Measurements from ENCODE around the gene FEM1C. TPM values are rescaled to one million over a fixed set of nuclear protein-coding genes. Genes with fewer than 3 reads are reported as not detected.

The FEM1C gene, protein sequence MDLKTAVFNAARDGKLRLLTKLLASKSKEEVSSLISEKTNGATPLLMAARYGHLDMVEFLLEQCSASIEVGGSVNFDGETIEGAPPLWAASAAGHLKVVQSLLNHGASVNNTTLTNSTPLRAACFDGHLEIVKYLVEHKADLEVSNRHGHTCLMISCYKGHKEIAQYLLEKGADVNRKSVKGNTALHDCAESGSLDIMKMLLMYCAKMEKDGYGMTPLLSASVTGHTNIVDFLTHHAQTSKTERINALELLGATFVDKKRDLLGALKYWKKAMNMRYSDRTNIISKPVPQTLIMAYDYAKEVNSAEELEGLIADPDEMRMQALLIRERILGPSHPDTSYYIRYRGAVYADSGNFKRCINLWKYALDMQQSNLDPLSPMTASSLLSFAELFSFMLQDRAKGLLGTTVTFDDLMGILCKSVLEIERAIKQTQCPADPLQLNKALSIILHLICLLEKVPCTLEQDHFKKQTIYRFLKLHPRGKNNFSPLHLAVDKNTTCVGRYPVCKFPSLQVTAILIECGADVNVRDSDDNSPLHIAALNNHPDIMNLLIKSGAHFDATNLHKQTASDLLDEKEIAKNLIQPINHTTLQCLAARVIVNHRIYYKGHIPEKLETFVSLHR
- total RNA-seq, result 5.4 and 8.1 TPM in 2 replicates

DNA sequence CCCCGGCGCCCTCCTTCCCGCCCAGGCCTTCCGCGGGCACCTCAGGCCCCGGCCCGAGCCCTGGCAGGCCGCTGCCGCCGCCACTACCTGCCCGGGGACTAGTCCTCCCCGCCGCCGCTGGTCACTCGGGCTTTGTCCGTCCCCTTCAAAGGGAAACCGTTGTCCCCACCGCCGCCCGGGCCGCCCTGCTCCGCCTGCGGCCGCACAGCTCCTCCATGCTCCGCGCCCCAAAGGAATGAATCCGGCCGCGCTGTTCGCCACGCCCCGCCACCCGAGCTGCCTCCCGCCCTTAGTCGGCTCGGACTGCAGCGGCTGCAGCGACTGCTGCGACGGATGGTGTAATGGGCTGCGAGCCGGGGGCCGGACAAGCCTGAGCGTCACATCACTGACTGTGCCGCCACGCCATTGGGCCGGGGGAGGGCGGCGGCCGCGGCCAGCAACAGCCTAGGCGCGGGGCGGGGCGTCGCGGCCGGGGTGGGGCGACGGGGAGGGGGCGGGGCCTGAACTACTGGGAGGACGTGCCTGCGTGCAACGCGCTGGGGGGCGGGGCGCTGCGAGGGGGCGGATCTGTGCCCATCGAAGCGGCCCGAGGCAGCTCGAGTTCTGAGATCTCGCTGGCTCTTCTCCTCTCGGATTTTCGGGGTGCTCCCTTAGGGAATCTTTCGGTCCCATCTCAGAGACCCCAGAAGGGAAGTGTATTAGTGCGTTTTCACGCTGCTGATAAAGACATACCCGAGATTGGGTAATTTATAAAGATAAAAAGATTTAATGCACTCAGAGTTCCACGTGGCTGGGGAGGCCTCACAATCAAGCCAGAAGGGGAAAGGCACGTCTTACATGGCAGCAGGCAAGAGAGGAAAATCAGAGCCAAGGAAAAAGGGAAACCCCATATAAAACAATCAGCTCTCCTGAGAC is at the start of gene FEM1C:
FEM1C (minus strand) TSS at position 340 of the 915 bp plus-strand sequence. CDS start 1,282 bp downstream, outside the sequence.

Other genes starting within 250 kb of the FEM1C start
- gene CCDC112, start 248.1 kb downstream of the FEM1C start, total RNA-seq, result 1.9 and 4.3 TPM in 2 replicates
- gene TICAM2, start 57.7 kb upstream of the FEM1C start, total RNA-seq, result 0.56 and 1.1 TPM in 2 replicates
- gene TMED7, start 81.3 kb upstream of the FEM1C start, total RNA-seq, result 60.9 and 82.9 TPM in 2 replicates